ENCODE results near the gene LBH. TPM values are rescaled to one million over a fixed set of nuclear protein-coding genes. Genes with fewer than 3 reads are reported as not detected.

LBH gene
- total and polyA plus RNA-seq, 2 donors (not counting 3 experiments of a cell fraction or from before 2014, with no cell fraction given): 5.3 to 5.5 TPM

- intact Hi-C loops (cut with micrococcal nuclease): no loop called here
- BruUV-seq (replicated peaks): no TSS peak
- CTCF ChIA-PET: no interaction called here
- no peak overlapping the region for H3K9ac ChIP-seq (replicated peaks; ENCODE audit: extremely low read depth, insufficient read depth, low read length)
- H3K27me3 ChIP-seq (ENCODE audit: control insufficient read depth in 2 of 2, insufficient read depth in 2 of 2, low read length in 2 of 2): no peaks in the 10 kb centered on the region
- no peaks in the 10 kb centered on the region for H3K79me2 ChIP-seq (ENCODE audit: control insufficient read depth, insufficient read depth, low read length)
- no peaks in the 10 kb centered on the region for H4K20me1 ChIP-seq (replicated peaks; ENCODE audit: control insufficient read depth, extremely low read depth, insufficient read depth, low read length)
- no peaks in the 10 kb centered on the region for H3K4me1 ChIP-seq (ENCODE audit: control insufficient read depth, extremely low read depth, insufficient read depth, low read length)
- H3K9me1 ChIP-seq (replicated peaks; ENCODE audit: control insufficient read depth, extremely low read depth, insufficient read depth, low read length): no peaks in the 10 kb centered on the region
- no peaks in the 10 kb centered on the region for H3K9me3 ChIP-seq (replicated peaks; ENCODE audit: control insufficient read depth, insufficient read depth, low read length)
- H2AFZ ChIP-seq (ENCODE audit: low read depth, low read length): no peak overlapping the region
- H3K36me3 ChIP-seq (ENCODE audit: control insufficient read depth in 2 of 2, extremely low read depth in 1 of 2, insufficient read depth in 2 of 2, low read length in 2 of 2): no peaks in the 10 kb centered on the region
- TF ChIP-seq POLR2A (IDR thresholded peaks at IDR 0.05; ENCODE audit: low read depth, low read length): no peak
- no peak for TF ChIP-seq FOS (IDR thresholded peaks at IDR 0.05; ENCODE audit: borderline replicate concordance, insufficient read depth, low read length)
- H3K27ac ChIP-seq (ENCODE audit: insufficient read depth, low read depth, low read length): no peak overlapping the region
- dilution Hi-C loops (cut with MboI; ENCODE audit: extremely low pct_ligation_motif_present, low sequenced_read_pairs): no loop called here
- DNase-seq (ENCODE audit: low read depth, low spot score): no peak
- no peak overlapping the region for H3K4me3 ChIP-seq (replicated peaks in 1 of 3; ENCODE audit: insufficient read depth in 1 of 3, low read depth in 1 of 3, low read length in 3 of 3)
- POLR2A ChIA-PET: no interaction called here
- FAIRE-seq: no peak
- H3K4me2 ChIP-seq (ENCODE audit: insufficient read depth, low read length): no peak overlapping the region
Measured at GRCh38 chr2:30296496-30296895, 65.2 kb downstream of the LBH start.

- dilution Hi-C loops (cut with MboI; ENCODE audit: extremely low pct_ligation_motif_present, low sequenced_read_pairs): no loop called here
- Histone ChIP-seq H3K27ac (ENCODE audit: insufficient read depth, low read depth, low read length) (no peak overlapping the region), H4K20me1 (replicated peaks; ENCODE audit: control insufficient read depth, extremely low read depth, insufficient read depth, low read length) (no peaks in the 10 kb centered on the region), H3K4me3 (replicated peaks in 1 of 3; ENCODE audit: insufficient read depth in 1 of 3, low read depth in 1 of 3, low read length in 3 of 3) (no peak overlapping the region), H3K9ac (replicated peaks; ENCODE audit: extremely low read depth, insufficient read depth, low read length) (no peak overlapping the region), H3K36me3 (ENCODE audit: control insufficient read depth in 2 of 2, extremely low read depth in 1 of 2, insufficient read depth in 2 of 2, low read length in 2 of 2) (no peaks in the 10 kb centered on the region), H2AFZ (ENCODE audit: low read depth, low read length) (no peak overlapping the region), H3K9me3 (replicated peaks; ENCODE audit: control insufficient read depth, insufficient read depth, low read length) (no peaks in the 10 kb centered on the region), H3K79me2 (ENCODE audit: control insufficient read depth, insufficient read depth, low read length) (no peaks in the 10 kb centered on the region), H3K9me1 (replicated peaks; ENCODE audit: control insufficient read depth, extremely low read depth, insufficient read depth, low read length) (no peaks in the 10 kb centered on the region), H3K27me3 (ENCODE audit: control insufficient read depth in 2 of 2, insufficient read depth in 2 of 2, low read length in 2 of 2) (no peaks in the 10 kb centered on the region), H3K4me1 (ENCODE audit: control insufficient read depth, extremely low read depth, insufficient read depth, low read length) (no peaks in the 10 kb centered on the region), H3K4me2 (ENCODE audit: insufficient read depth, low read length) (no peak overlapping the region)
- TF ChIP-seq FOS (IDR thresholded peaks at IDR 0.05; ENCODE audit: borderline replicate concordance, insufficient read depth, low read length): no peak
- no peak for TF ChIP-seq MAX (IDR thresholded peaks at IDR 0.05; ENCODE audit: insufficient read depth, insufficient read length)
- TF ChIP-seq POLR2A (IDR thresholded peaks at IDR 0.05; ENCODE audit: low read depth, low read length): no peak
- TF ChIP-seq EZH2 (IDR thresholded peaks at IDR 0.05; ENCODE audit: borderline replicate concordance, low read depth, low read length, severe bottlenecking): no peak
- TF ChIP-seq CTCF (IDR thresholded peaks at IDR 0.05; ENCODE audit: extremely low read depth in 1 of 2, insufficient read depth in 1 of 2, low read depth in 1 of 2, low read length in 2 of 2): no peak
- no peak for TF ChIP-seq MYC (IDR thresholded peaks at IDR 0.05; ENCODE audit: low read depth, low read length)
- no peak for TF ChIP-seq POLR2AphosphoS5 (IDR thresholded peaks at IDR 0.05; ENCODE audit: insufficient read depth, low read depth, low read length)
- no peak for TF ChIP-seq GATA2 (IDR thresholded peaks at IDR 0.05; ENCODE audit: insufficient read depth, insufficient read length, low read depth, low read length)
- TF ChIP-seq JUN (IDR thresholded peaks at IDR 0.05; ENCODE audit: borderline replicate concordance, insufficient read depth, insufficient read length, low read depth): no peak
- CTCF ChIA-PET: interaction anchor here (1.6 kb wide), 1 partner anchor 11 kb away, joined by 5 read pairs; no protein-coding TSS in a partner anchor
- FAIRE-seq (no peak), DNase-seq (ENCODE audit: low read depth, low spot score) (no peak)
- POLR2A ChIA-PET: no interaction called here
- BruUV-seq (replicated peaks): no TSS peak
- intact Hi-C loops (cut with micrococcal nuclease): no loop called here
Measured at GRCh38 chr2:30298302-30298701, 67.0 kb downstream of the LBH start.

Measured in endothelial cell of umbilical vein (primary cell).